Measurements from ENCODE around the gene CBFA2T2.
A peak's percentile ranks its signal among the peaks of the same experiment; 100 is the strongest.

The CBFA2T2 gene

DNA sequence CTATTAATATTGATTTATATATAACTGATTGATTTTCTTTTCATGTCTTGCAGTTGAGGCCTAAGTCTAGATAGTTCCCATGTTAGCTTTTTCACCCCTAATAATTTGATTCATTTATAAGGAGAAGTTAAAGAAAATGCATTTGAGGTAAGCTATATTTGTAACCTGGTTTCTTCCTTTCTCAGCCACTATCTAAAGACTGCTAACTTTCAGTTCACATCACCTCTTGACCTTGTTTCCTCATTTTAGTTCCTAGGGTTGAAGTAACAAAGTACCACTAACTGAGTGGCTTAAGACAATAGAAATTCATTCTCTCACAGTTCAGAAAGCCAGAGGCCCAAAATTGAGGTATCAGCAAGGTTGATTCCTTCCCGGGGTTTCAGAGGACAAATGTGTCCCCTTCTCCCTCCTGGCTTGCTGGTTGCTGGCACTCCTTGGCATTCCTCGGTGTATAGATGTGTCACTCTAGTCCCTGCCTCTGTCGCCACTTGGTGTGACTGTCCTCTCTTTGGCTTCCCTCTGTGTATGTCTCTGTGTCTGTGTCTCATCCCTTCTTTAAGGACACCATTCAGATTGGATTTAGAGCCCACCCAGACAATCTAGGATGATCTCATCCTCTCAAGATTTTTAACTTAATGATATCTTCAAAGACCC, 116.3 kb downstream of the CBFA2T2 start:
- TF ChIP-seq, protein P1, sequence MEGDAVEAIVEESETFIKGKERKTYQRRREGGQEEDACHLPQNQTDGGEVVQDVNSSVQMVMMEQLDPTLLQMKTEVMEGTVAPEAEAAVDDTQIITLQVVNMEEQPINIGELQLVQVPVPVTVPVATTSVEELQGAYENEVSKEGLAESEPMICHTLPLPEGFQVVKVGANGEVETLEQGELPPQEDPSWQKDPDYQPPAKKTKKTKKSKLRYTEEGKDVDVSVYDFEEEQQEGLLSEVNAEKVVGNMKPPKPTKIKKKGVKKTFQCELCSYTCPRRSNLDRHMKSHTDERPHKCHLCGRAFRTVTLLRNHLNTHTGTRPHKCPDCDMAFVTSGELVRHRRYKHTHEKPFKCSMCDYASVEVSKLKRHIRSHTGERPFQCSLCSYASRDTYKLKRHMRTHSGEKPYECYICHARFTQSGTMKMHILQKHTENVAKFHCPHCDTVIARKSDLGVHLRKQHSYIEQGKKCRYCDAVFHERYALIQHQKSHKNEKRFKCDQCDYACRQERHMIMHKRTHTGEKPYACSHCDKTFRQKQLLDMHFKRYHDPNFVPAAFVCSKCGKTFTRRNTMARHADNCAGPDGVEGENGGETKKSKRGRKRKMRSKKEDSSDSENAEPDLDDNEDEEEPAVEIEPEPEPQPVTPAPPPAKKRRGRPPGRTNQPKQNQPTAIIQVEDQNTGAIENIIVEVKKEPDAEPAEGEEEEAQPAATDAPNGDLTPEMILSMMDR (IDR thresholded peaks at IDR 0.05; ENCODE audit: extremely low read depth, missing control alignments): no peak
- DNase-seq (ENCODE audit: low spot score): peak; percentile 54

DNA sequence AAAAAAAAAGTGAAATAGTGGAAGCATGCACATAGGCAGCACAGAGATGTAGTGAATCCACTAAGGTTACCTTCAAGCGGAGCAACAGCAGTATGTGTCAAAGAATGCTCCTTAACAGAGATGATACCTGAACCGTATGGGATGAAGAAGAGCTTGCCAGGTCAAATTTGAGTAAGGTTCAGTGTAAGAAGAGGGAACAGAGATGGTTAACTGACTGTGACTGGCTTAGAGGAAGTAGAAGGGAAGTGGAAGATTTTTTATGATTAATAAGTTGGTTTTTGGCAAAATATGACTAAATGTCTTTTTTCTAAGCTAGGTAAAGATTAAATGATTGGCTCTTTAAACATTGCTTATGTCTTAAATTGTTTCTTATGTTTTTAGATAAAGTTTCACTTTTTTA, 119.6 kb downstream of the CBFA2T2 start:
- DNase-seq (ENCODE audit: low spot score): no peak
- TF ChIP-seq, protein P1 (IDR thresholded peaks at IDR 0.05; ENCODE audit: extremely low read depth, missing control alignments): no peak

DNA sequence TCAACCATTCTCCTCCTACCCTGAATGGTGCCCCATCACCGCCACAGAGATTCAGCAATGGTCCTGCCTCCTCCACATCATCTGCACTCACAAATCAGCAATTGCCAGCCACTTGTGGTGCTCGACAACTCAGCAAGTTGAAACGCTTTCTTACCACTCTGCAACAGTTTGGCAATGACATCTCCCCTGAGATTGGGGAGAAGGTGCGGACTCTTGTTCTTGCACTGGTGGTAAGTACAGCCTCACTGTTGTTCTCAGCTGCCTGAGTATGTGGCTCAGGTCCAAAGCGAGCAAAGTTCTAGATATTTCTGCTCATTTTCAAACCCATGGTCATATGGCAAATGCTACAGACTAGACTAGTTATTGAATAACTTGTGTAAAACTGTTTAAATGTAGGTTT, 121.2 kb downstream of the CBFA2T2 start:
- TF ChIP-seq, protein P1 (IDR thresholded peaks at IDR 0.05; ENCODE audit: extremely low read depth, missing control alignments): no peak
- no peak for DNase-seq (ENCODE audit: low spot score)

DNA sequence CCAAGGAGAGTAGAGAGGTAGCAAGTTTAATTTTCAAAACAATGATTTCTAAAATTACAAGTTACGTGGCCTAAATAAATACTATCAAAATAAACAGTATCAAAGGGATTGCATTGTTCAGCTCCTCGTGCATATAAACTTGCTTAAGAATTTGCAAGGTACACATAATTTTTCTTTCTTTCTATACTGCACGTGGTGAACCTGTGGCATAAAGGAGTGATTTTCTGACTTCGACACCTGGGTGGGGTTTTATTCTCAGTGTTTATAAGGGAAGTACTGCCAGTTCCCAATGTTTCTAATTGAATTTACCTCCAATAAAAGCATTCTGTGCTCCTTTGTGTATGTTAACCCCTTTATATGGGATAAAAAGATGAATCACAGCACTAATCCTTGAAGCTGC, 122.1 kb downstream of the CBFA2T2 start:
- no peak for DNase-seq (ENCODE audit: low spot score)
- TF ChIP-seq, protein P1 (IDR thresholded peaks at IDR 0.05; ENCODE audit: extremely low read depth, missing control alignments): no peak

DNA sequence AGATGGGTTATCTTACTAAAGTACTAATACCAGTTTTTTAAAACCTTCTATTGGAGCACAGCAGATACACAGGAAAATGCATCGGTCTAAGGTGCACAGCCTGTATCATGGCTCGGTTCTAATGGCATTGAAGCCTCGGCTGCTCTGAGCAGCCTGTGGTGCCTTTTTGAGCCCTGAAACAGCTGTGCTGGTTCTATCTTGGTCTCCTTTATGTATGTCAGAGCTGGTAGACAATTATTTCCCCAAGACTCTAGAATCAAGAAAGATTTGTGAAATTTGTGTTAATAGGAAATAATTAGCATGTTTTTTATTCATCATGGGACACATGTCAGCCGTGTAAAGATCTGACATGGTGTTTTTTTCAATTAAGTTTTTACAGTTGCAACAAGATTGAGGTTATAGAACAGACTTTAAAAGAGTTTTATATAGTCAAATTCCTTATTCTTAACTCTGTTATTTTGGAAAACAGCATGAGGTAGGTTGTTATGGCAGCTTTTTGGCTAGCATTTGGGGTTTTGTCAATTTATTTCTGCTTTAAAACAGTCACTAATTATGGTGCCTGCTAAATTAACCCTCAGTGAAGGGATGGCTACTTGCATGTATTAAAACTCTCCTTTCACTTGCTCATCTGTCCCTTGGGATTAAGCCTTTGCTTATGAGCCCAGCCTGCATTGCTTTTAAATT, 132.0 kb downstream of the CBFA2T2 start:
- DNase-seq (ENCODE audit: low spot score): no peak
- TF ChIP-seq, protein P1 (IDR thresholded peaks at IDR 0.05; ENCODE audit: extremely low read depth, missing control alignments): no peak

DNA sequence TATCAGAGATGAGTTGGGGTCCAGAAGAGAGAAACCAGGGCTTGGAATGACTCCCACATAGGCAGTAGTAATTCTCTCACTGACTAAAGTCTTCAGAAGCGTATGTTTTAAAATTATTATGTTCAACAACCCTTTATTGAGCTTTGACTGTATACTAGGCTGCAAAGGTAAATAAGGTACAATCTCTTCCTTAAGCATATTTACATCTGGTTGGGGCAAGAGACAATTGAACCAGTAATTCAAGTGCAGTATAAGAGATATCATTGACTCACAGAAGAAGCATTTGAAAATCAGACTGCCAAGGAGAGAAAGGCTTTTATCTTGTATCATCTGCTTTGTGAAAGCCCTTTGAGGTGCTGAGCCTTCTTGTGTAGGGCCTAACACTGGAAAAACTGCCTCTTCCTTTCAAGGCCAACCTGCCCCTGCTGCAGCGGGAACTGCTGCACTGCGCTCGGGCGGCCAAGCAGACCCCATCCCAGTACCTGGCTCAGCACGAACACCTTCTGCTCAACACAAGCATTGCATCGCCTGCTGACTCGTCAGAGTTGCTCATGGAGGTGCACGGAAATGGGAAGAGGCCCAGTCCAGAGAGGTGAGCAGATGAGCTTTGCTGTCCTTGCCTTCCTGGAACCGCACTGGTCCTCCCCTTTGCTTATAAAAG, 132.9 kb downstream of the CBFA2T2 start:
- no peak for DNase-seq (ENCODE audit: low spot score)

More for the DNA sequence above, 132.9 kb downstream of the CBFA2T2 start:
- TF ChIP-seq, protein P1 (IDR thresholded peaks at IDR 0.05; ENCODE audit: extremely low read depth, missing control alignments): no peak

All from GM20000 (cell line).